Myocyte (in vitro differentiated cells): ENCODE results near the gene TSTD2. TPM values are rescaled to one million over a fixed set of nuclear protein-coding genes. Genes with fewer than 3 reads are reported as not detected.

Experiments used
- total RNA-seq: library from RNA; depleted of rRNA; stranded (reverse); fragments of >200 nt; gene quantifications from 2 replicates; pipeline ENCODE4 v1.2.3, GENCODE V29; 2014

The TSTD2 gene
- total RNA-seq, 1 donor from 2014 or later = 20.5 TPM

Other genes starting within 250 kb of the TSTD2 start
- 4.7 and 5.2 TPM in 2 replicates for gene TDRD7, start 221.3 kb downstream of the TSTD2 start, total RNA-seq
- gene TMOD1, start 131.7 kb downstream of the TSTD2 start, total RNA-seq = 48.8 and 60.3 TPM in 2 replicates
- 37.4 and 39.3 TPM in 2 replicates for gene NCBP1, start 453 bp upstream of the TSTD2 start, total RNA-seq
- 6.6 and 12.2 TPM in 2 replicates for gene XPA, start 64.0 kb upstream of the TSTD2 start, total RNA-seq
- gene FOXE1, start 219.9 kb upstream of the TSTD2 start, total RNA-seq = not detected in 2 replicates